ENCODE data around the gene CELA1. TPM values are rescaled to one million over a fixed set of nuclear protein-coding genes. Genes with fewer than 3 reads are reported as not detected.

CELA1 gene
- total RNA-seq (2014; rRNA removed; shearing (Covaris generic)), result not detected in 2 replicates

GRCh38 chr12:51346581-51346980 lies at the start of gene CELA1:
Gene CELA1, minus strand, starts transcription at chr12:51346679. Its CDS starts 41 bp downstream, at chr12:51346638.
- no peak for DNase-seq (ENCODE audit: low spot score)

- no peak for DNase-seq (ENCODE audit: low spot score)
Observed at GRCh38 chr12:51395283-51396230, 49.1 kb upstream of the CELA1 start.

- peak; percentile 91 for DNase-seq (ENCODE audit: low spot score)
Observed at GRCh38 chr12:51393676-51394545, 47.4 kb upstream of the CELA1 start.

GRCh38 chr12:51392556-51393237 lies 46.2 kb upstream of the CELA1 start:
- no peak for DNase-seq (ENCODE audit: low spot score)

- DNase-seq (ENCODE audit: low spot score), result peak; percentile 21
Observed at GRCh38 chr12:51391283-51392123, 45.0 kb upstream of the CELA1 start, which contains the start of gene GALNT6. Gene GALNT6, minus strand, starts transcription at chr12:51391406. Its CDS starts 11,625 bp downstream, at chr12:51379781.

- DNase-seq (ENCODE audit: low spot score), result no peak
Observed at GRCh38 chr12:51390891-51391282, 44.4 kb upstream of the CELA1 start.

- DNase-seq (ENCODE audit: low spot score), result no peak
Observed at GRCh38 chr12:51390457-51390856, 44.0 kb upstream of the CELA1 start.

GRCh38 chr12:51389302-51389999 lies 43.0 kb upstream of the CELA1 start:
- DNase-seq (ENCODE audit: low spot score), result no peak

- no peak for DNase-seq (ENCODE audit: low spot score)
Observed at GRCh38 chr12:51388846-51389245, 42.4 kb upstream of the CELA1 start.

GRCh38 chr12:51388069-51388799 lies 41.8 kb upstream of the CELA1 start:
- DNase-seq (ENCODE audit: low spot score), result no peak

GRCh38 chr12:51386351-51386750 lies 39.9 kb upstream of the CELA1 start:
- DNase-seq (ENCODE audit: low spot score), result no peak

GRCh38 chr12:51383269-51383905 lies 36.9 kb upstream of the CELA1 start:
- DNase-seq (ENCODE audit: low spot score), result no peak

- no peak for DNase-seq (ENCODE audit: low spot score)
Observed at GRCh38 chr12:51382173-51382572, 35.7 kb upstream of the CELA1 start.

GRCh38 chr12:51381226-51382079 lies 35.0 kb upstream of the CELA1 start:
- no peak for DNase-seq (ENCODE audit: low spot score)

- DNase-seq (ENCODE audit: low spot score), result no peak
Observed at GRCh38 chr12:51379571-51379970, 33.1 kb upstream of the CELA1 start.

GRCh38 chr12:51378749-51379148 lies 32.3 kb upstream of the CELA1 start:
- DNase-seq (ENCODE audit: low spot score), result no peak

- DNase-seq (ENCODE audit: low spot score), result no peak
Observed at GRCh38 chr12:51377099-51377984, 30.9 kb upstream of the CELA1 start.
